NB4 (cell line): ENCODE measurements around the gene ADH4.

Experiments
- DNase-seq: peaks from one replicate; pipeline ENCODE4 v3.0.0; 2010; ENCODE audit warnings: low read depth
- H3K4me3 ChIP-seq: one replicate; pipeline ENCODE4 v1.5.1; 2011; ENCODE audit warnings: mild to moderate bottlenecking, low read depth, low read length, moderate library complexity
- CTCF ChIP-seq: IDR thresholded peaks from one replicate; pipeline ENCODE4 v1.5.1; 2012; ENCODE audit warnings: low read depth, low read length
- MAX ChIP-seq: IDR thresholded peaks from 2 replicates; pipeline ENCODE4 v1.6.1; 2011; ENCODE audit warnings: low read depth, low read length
- POLR2A ChIP-seq: IDR thresholded peaks from 2 replicates; pipeline ENCODE4 v1.6.1; 2011; ENCODE audit warnings: mild to moderate bottlenecking; ENCODE audit not compliant: insufficient read length; ENCODE audit errors: extremely low read depth

ADH4 gene

GRCh38 chr4:99074816-99075215 is 69.3 kb downstream of the ADH4 start:
- TF ChIP-seq POLR2A: no peak
- TF ChIP-seq MAX: no peak
- TF ChIP-seq CTCF: no peak
- no peak for DNase-seq
- no peak overlapping the region for H3K4me3 ChIP-seq
